Fibroblast of mammary gland (primary cell): Measurements from ENCODE around the gene LRP2.
A peak's percentile ranks its signal among the peaks of the same experiment; 100 is the strongest.
"Not testable (repeated sequence)": the region's sequence is repeated elsewhere in the genome, so short reads cannot be mapped to it uniquely, and the experiment has no call there.

ENCODE experiments used
- DNase-seq: peaks from one replicate; pipeline ENCODE4 v3.0.0-alpha.2; 2010; ENCODE audit warnings: low read depth
- H3K4me3 ChIP-seq: 2 replicates; pipeline ENCODE4 v1.5.1; 2011; ENCODE audit warnings: low read depth, mild to moderate bottlenecking, low read length, moderate library complexity; ENCODE audit not compliant: control insufficient read depth
- CTCF ChIP-seq: conservative IDR thresholded peaks from 2 replicates; pipeline ENCODE4 v1.5.1; 2011; ENCODE audit warnings: low read depth, low read length, inconsistent platforms; ENCODE audit not compliant: control insufficient read depth, insufficient read depth

Gene LRP2

GRCh38 chr2:169136885-169137534, 225.3 kb downstream of the LRP2 start:
- no peak for DNase-seq
- H3K4me3 ChIP-seq = no peak overlapping the region
- no peak for TF ChIP-seq CTCF

GRCh38 chr2:169136428-169136827, 225.9 kb downstream of the LRP2 start:
- H3K4me3 ChIP-seq, DNase-seq: not testable (repeated sequence)

- DNase-seq, H3K4me3 ChIP-seq: not testable (repeated sequence)
Observed at GRCh38 chr2:169134272-169134671, 228.1 kb downstream of the LRP2 start.

- TF ChIP-seq CTCF = peak; percentile 73
- DNase-seq = peak; percentile 73
- H3K4me3 ChIP-seq = no peak overlapping the region
Observed at GRCh38 chr2:169131587-169132512, 230.5 kb downstream of the LRP2 start.

GRCh38 chr2:169129703-169130243, 232.6 kb downstream of the LRP2 start:
- TF ChIP-seq CTCF = no peak
- DNase-seq = no peak
- no peak overlapping the region for H3K4me3 ChIP-seq

GRCh38 chr2:169119851-169120250, 242.5 kb downstream of the LRP2 start:
- TF ChIP-seq CTCF = no peak
- H3K4me3 ChIP-seq = no peak overlapping the region
- DNase-seq = peak; percentile 17

- TF ChIP-seq CTCF = no peak
- H3K4me3 ChIP-seq = no peak overlapping the region
- no peak for DNase-seq
Observed at GRCh38 chr2:169119123-169119760, 243.1 kb downstream of the LRP2 start.
